AG20443 (cell line): ENCODE data around the gene IFT22.
A peak's percentile ranks its signal among the peaks of the same experiment; 100 is the strongest.
"Not testable (repeated sequence)": the region's sequence is repeated elsewhere in the genome, so short reads cannot be mapped to it uniquely, and the experiment has no call there.

Source experiments
- DNase-seq: peaks from one replicate; pipeline ENCODE4 v3.0.0; 2012; ENCODE audit warnings: low spot score, mixed read lengths

Gene IFT22

GRCh38 chr7:101321491-101322401, at the start of gene IFT22:
Gene IFT22 (minus strand): TSS chr7:101321812. CDS start chr7:101321709, 103 bp downstream.
- peak; percentile 98 for DNase-seq

- no peak for DNase-seq
These were observed 49.2 kb upstream of the IFT22 start for GRCh38 chr7:101370836-101371235.

GRCh38 chr7:101368422-101369165, 47.0 kb upstream of the IFT22 start:
- DNase-seq: no peak

GRCh38 chr7:101367676-101368075, 46.1 kb upstream of the IFT22 start:
- no peak for DNase-seq

DNA sequence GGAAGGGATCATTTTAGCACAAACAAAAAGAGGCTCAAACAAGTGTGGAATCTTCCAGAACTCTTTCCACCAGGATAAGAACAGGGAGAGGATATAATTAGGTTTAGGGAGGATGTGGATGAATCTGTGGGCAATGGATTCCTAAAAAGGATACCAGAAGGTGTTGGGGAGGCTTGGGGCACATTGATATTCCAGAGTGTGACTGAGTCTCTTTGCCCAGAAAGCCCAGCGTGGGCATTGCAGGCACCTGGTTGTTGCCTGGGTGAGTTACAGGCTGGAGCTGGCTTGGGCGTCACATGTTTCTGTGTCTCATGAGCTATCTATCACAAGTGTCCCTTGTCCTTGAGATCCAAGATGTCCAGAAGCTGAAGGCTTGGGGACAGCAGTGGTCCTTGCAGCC, 44.3 kb upstream of the IFT22 start:
- no peak for DNase-seq

- DNase-seq: peak; percentile 94
These were observed 42.2 kb upstream of the IFT22 start for GRCh38 chr7:101363734-101364374.

GRCh38 chr7:101363196-101363733, 41.7 kb upstream of the IFT22 start:
- no peak for DNase-seq

DNA sequence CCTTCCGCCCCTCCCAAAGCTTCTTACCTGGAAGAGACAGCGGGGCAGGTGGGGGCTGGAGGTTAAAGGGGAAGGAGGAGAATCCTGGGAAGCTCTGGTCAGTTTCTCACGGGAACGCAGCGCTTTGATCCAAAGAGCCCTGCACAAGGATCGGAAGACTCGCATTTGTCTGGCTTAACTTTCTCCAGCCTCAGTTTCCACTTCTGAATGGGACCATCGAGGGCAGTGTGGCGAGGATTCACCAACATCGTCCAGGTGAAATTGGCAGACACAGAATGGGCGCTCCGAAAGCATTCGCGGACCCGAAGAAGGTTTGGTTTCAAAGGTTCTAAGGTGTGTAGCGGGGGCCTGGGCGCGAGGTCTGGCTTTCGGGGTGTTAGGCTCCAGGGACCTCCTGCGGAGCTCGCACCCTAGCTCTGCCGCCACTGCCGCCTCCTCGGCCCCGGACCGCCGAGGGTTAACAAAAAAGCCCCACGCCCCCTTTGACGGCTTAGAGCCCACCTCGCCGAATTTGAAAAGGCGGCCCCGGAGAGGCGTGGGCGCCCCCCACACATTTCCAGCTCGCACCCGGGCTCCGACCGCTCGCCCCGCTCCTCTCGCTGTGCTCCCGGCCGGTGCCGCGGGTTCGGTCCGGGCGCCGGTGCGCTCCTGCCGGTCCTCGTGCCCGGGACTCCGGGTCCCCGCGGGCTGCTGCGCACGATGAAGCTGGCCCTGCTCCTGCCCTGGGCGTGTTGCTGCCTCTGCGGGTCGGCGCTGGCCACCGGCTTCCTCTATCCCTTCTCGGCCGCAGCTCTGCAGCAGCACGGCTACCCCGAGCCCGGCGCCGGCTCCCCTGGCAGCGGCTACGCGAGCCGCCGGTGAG, 41.0 kb upstream of the IFT22 start, which contains the start of gene COL26A1:
COL26A1 (plus strand) TSS at position 542 of the 862 bp plus-strand sequence; CDS start at position 700, 158 bp downstream.
- peak; percentile 71 for DNase-seq

- no peak for DNase-seq
These were observed 35.8 kb upstream of the IFT22 start for GRCh38 chr7:101357433-101357832.

DNA sequence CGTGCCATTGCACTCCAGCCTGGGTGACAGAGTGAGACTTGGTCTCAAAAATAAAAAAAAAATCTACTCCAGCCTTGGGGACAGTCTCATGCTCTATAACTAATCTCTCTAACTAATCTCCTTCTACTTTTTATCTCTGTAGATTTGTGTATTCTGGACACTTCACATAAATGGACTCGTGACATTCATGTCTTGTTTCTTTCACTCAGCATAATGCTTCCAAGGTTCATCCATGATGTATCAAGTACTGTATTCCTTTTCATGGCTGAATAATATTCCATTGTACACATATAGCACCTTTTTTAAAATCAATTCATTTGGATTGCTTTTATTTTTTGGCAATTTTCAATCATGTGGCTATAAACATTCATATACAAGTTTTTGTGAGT, 31.3 kb upstream of the IFT22 start:
- no peak for DNase-seq

GRCh38 chr7:101349300-101349699, 27.7 kb upstream of the IFT22 start:
- not testable (repeated sequence) for DNase-seq

- DNase-seq: not testable (repeated sequence)
These were observed 26.9 kb upstream of the IFT22 start for GRCh38 chr7:101348456-101349067.

DNA sequence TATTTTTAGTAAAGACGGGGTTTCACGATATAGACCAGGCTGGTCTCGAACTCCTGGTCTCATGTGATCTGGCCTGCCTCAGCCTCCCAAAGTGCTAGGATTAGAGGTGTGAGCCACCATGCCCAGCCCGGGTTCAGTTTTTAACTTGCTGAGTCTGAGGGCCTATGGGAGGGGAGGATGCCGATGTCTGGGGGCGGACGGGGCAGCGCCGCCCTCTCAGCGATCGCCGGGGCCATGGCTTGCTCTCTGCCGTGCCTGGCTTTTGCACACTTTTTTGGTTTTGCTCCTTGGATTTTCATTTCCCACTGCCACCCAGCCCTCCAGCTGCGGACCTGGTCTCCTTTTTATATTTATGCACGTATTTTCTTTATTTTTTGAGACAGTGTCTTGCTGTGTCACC, 25.9 kb upstream of the IFT22 start:
- DNase-seq: no peak

DNA sequence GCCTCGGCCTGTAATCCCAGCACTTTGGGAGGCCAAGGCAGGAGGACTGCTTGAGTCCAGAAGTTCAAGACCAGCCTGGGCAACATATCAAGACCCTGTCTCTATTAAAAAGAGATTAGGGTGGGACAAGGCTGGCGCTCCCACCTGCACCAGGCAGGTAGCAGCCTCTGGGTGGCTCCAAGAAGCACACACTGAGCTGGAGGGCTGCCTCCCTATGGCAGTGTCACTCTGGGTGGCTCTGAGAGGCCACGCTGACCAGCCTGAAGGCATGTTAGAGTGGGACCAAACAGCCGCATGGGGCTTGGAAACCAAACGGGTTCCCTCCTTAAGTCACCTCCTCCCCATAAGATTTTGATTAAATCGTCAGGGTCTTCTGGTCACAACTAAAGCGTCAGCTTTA, 21.3 kb upstream of the IFT22 start:
- no peak for DNase-seq

DNA sequence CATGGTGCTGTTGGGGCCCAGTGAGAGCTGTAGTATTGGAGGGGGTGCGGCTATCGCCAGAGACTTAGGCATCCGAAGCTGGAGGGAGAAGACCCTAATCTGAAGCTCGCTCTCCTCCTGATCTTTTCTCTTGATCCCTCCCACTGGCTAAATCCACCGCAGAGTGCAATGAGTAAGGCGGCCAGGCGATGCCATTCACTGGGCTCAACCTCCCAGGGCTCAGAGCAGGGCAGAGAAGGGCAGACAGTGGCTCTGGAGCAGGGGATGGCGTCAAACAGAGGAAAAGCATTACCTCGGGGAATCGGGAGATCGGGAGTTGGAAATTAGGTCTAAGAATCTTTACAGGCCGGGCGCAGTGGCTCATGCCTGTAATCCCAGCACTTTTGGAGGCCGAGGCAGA, 18.8 kb upstream of the IFT22 start:
- DNase-seq: no peak

- DNase-seq: no peak
These were observed 12.3 kb upstream of the IFT22 start for GRCh38 chr7:101333912-101334311.

- DNase-seq: no peak
These were observed 10.4 kb upstream of the IFT22 start for GRCh38 chr7:101332026-101332425.

- DNase-seq: no peak
These were observed 8.4 kb upstream of the IFT22 start for GRCh38 chr7:101330011-101330484.

DNA sequence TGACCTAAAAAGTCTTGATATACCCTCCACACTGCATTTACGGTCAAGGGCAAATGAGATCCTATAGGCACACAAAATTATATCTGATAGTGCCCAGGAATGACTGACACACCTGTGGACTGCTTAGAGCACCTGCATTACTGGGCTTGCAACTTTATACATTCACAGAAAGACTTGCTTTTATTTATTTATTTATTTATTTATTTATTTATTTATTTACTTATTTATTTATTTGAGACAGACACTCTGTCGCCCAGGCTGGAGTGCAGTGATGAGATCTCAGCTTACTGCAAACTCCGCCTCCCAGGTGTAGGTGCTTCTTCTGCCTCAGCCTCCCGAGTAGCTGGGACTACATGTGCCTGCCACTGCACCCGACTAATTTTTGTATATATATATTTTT, 6.5 kb upstream of the IFT22 start:
- no peak for DNase-seq

DNA sequence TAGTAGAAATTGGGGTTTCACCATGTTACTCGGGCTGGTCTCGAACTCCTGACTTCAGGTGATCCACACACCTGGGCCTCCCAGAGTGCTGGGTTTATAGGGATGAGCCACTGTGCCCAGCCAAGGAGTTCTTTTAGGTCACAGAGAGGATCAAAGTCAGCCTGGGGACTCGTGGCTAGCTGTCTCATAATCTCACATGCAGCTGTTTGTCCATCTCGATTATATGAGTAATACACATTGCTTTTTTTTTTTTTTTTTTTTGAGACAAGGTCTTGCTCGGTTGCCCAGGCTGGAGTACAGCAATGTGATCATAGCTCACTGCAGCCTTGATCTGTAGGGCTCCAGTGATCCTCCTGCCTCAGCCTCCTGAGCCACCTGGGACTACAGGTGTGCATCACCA, 2.2 kb downstream of the IFT22 start:
- DNase-seq: no peak

DNA sequence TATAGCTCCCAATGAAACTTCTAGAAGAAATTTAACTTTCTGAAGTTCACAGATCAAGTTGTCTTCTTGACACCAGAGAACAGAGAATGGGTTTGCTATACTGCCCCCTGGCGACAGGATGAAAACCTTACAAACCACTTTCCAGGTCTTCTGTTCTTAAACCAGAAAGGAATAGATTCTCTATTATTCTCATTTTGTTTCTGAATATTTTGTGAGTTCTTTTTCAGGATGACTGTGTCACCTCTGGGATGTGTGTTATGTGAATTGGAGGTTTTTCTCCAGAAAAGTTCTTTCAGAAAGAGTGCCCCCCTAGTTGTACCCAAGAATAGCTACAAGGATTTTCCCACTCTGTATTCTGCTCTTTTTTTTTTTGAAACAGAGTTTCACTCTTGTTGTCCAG, 6.3 kb downstream of the IFT22 start:
- peak; percentile 53 for DNase-seq
